Keratinocyte (primary cell): Measurements from ENCODE around the gene FBXW12. TPM values are rescaled to one million over a fixed set of nuclear protein-coding genes. Genes with fewer than 3 reads are reported as not detected.

ENCODE experiments used
- DNase-seq: peaks from one replicate; pipeline ENCODE4 v3.0.0-alpha.2; 2011; ENCODE audit warnings: low read depth, missing footprints, low spot score
- FAIRE-seq: peaks from 2 replicates; lab custom pipeline; 2011; peaks lifted over from hg19 to GRCh38; lab: Jason Lieb, UNC
- H2AFZ ChIP-seq: 2 replicates; pipeline ENCODE4 v1.6.0; 2012; ENCODE audit warnings: low read length, control low read depth, inconsistent platforms; ENCODE audit not compliant: control insufficient read depth
- H3K27ac ChIP-seq: 2 replicates; pipeline ENCODE4 v1.5.1; 2011; ENCODE audit warnings: low read length; ENCODE audit not compliant: control insufficient read depth, insufficient read depth
- H3K27me3 ChIP-seq: 3 replicates; pipeline ENCODE4 v1.6.0; 2011; ENCODE audit warnings: low read length; ENCODE audit not compliant: control insufficient read depth, insufficient read depth; ENCODE audit errors: extremely low read depth
- H3K36me3 ChIP-seq, 2 experiments: 2 replicates in 1 of 2; 3 replicates in 1 of 2; pipeline ENCODE4 v1.5.1; 2011; ENCODE audit warnings: low read length in 2 of 2, mild to moderate bottlenecking in 1 of 2; ENCODE audit not compliant: control insufficient read depth in 2 of 2, insufficient read depth in 2 of 2; ENCODE audit errors: extremely low read depth in 1 of 2
- H3K4me1 ChIP-seq: 3 replicates; pipeline ENCODE4 v1.5.1; 2011; ENCODE audit warnings: low read length; ENCODE audit not compliant: control insufficient read depth, insufficient read depth; ENCODE audit errors: extremely low read depth
- H3K4me2 ChIP-seq: 3 replicates; pipeline ENCODE4 v1.6.0; 2011; ENCODE audit warnings: low read depth, low read length; ENCODE audit not compliant: control insufficient read depth, insufficient read depth; ENCODE audit errors: extremely low read depth
- H3K4me3 ChIP-seq, 3 experiments: fragments of 200-600 bp in 1 of 3; sonication (generic) in 1 of 3; 2 replicates in 2 of 3; 3 replicates in 1 of 3; pipeline ENCODE4 v1.5.1; 2011 to 2016; ENCODE audit warnings: low read length in 3 of 3, mild to moderate bottlenecking in 3 of 3, control low read depth in 2 of 3, inconsistent platforms in 1 of 3, low read depth in 1 of 3, mixed read lengths in 1 of 3, mixed run types in 1 of 3, moderate library complexity in 1 of 3; ENCODE audit not compliant: control insufficient read depth in 2 of 3, insufficient read depth in 2 of 3; ENCODE audit errors: extremely low read depth in 1 of 3
- H3K79me2 ChIP-seq: 2 replicates; pipeline ENCODE4 v1.6.0; 2012; ENCODE audit warnings: low read length; ENCODE audit not compliant: control insufficient read depth, insufficient read depth
- H3K9ac ChIP-seq: 3 replicates; pipeline ENCODE4 v1.6.0; 2011; ENCODE audit warnings: low read length; ENCODE audit not compliant: control insufficient read depth, insufficient read depth; ENCODE audit errors: extremely low read depth
- H3K9me1 ChIP-seq: 3 replicates; pipeline ENCODE4 v1.6.0; 2011; ENCODE audit warnings: low read length; ENCODE audit not compliant: control insufficient read depth, insufficient read depth; ENCODE audit errors: extremely low read depth
- H3K9me3 ChIP-seq: 2 replicates; pipeline ENCODE4 v1.5.1; 2012; ENCODE audit warnings: low read depth, low read length; ENCODE audit not compliant: control insufficient read depth
- H4K20me1 ChIP-seq: 3 replicates; pipeline ENCODE4 v1.6.0; 2011; ENCODE audit warnings: low read length; ENCODE audit not compliant: control insufficient read depth, insufficient read depth; ENCODE audit errors: extremely low read depth
- CTCF ChIP-seq, 3 experiments: IDR thresholded peaks in 1 of 3; conservative IDR thresholded peaks in 1 of 3; optimal IDR thresholded peaks in 1 of 3; 2 replicates in 2 of 3; 3 replicates in 1 of 3; pipeline versions ENCODE3 to v1.5.1; 2011; ENCODE audit warnings: low read length in 3 of 3, mild to moderate bottlenecking in 3 of 3, moderate library complexity in 2 of 3, control low read depth in 1 of 3, inconsistent platforms in 1 of 3; ENCODE audit not compliant: insufficient read depth in 2 of 3; ENCODE audit errors: extremely low read depth in 1 of 3
- EZH2 ChIP-seq: IDR thresholded peaks from one replicate; pipeline ENCODE4 v1.6.1; 2012; ENCODE audit warnings: inconsistent platforms, mild to moderate bottlenecking, low read length, moderate library complexity
- dilution Hi-C: fragments of 300-500 bp; cut with MboI; formaldehyde crosslinking; loops from one replicate; pipeline ENCODE4 v1.7.0; 2020; ENCODE audit warnings: low sequenced_read_pairs; ENCODE audit not compliant: extremely low pct_ligation_motif_present
- polyA plus RNA-seq, 5 experiments: library from polyadenylated mRNA; depleted of rRNA in 3 of 5; stranded (reverse) in 3 of 5; stranded (forward) in 1 of 5; unstranded in 1 of 5; fragments of >200 nt; gene quantifications; 1 replicate in 1 of 5; 2 replicates in 3 of 5; 3 replicates in 1 of 5; pipeline versions ENCODE4 v1.2.1 to v1.2.3, GENCODE V29; 2011 to 2012; ENCODE audit warnings: missing spikeins in 2 of 5, low read depth in 1 of 5, low replicate concordance in 1 of 5

Gene FBXW12
- polyA plus RNA-seq, 1 donor (not counting 4 experiments of a cell fraction or from before 2014, with no cell fraction given) = not detected

GRCh38 chr3:48406443-48407431, 34.7 kb downstream of the FBXW12 start:
- FAIRE-seq (no peak), DNase-seq (no peak)
- dilution Hi-C loops = no loop called here
- Histone ChIP-seq H3K79me2 (no peaks in the 10 kb centered on the region), H2AFZ (no peak overlapping the region), H3K9ac (no peak overlapping the region), H3K4me3 (no peak overlapping the region), H3K4me1 (peaks cover 14% of the 10 kb centered on the region), H3K9me1 (no peaks in the 10 kb centered on the region), H4K20me1 (peaks cover 3% of the 10 kb centered on the region), H3K27me3 (no peaks in the 10 kb centered on the region), H3K36me3 (peaks cover 62 to 84% of the 10 kb centered on the region in 2 experiments), H3K4me2 (no peak overlapping the region), H3K9me3 (no peaks in the 10 kb centered on the region), H3K27ac (no peak overlapping the region)
- TF ChIP-seq CTCF (optimal IDR thresholded peaks at IDR 0.05 in 1 of 3, IDR thresholded peaks at IDR 0.05 in 1 of 3, conservative IDR thresholded peaks at IDR 0.05 in 1 of 3; ENCODE audit: extremely low read depth in 1 of 3, insufficient read depth in 2 of 3, low read length in 3 of 3) = no peak
- TF ChIP-seq EZH2 = no peak

- Histone ChIP-seq H3K4me1 (peaks cover 5% of the 10 kb centered on the region), H3K9ac (no peak overlapping the region), H3K9me3 (no peaks in the 10 kb centered on the region), H3K36me3 (peaks cover 68 to 87% of the 10 kb centered on the region in 2 experiments), H3K9me1 (no peaks in the 10 kb centered on the region), H3K27ac (no peak overlapping the region), H3K79me2 (no peaks in the 10 kb centered on the region), H4K20me1 (peaks cover 3% of the 10 kb centered on the region), H3K4me3 (no peak overlapping the region), H3K27me3 (no peaks in the 10 kb centered on the region), H3K4me2 (no peak overlapping the region), H2AFZ (no peak overlapping the region)
- FAIRE-seq (no peak), DNase-seq (no peak)
- TF ChIP-seq EZH2 (no peak), CTCF (optimal IDR thresholded peaks at IDR 0.05 in 1 of 3, IDR thresholded peaks at IDR 0.05 in 1 of 3, conservative IDR thresholded peaks at IDR 0.05 in 1 of 3; ENCODE audit: extremely low read depth in 1 of 3, insufficient read depth in 2 of 3, low read length in 3 of 3) (no peak)
- dilution Hi-C loops = no loop called here
Observed at GRCh38 chr3:48407542-48408099, 35.6 kb downstream of the FBXW12 start.
